Left forelimb (tissue), 1 donor: ENCODE measurements around the gene ESD.
"Not testable (repeated sequence)": the region's sequence is repeated elsewhere in the genome, so short reads cannot be mapped to it uniquely, and the experiment has no call there.

Source experiments
- DNase-seq: peaks from one replicate; pipeline ENCODE4 v3.0.0-alpha.2; 2018; ENCODE audit warnings: low spot score

Gene ESD

GRCh38 chr13:46796515-46797474, at the start of gene ESD:
Gene ESD (minus strand): TSS chr13:46797161. CDS start chr13:46791413, 5,748 bp downstream.
- DNase-seq: peak; percentile 95

GRCh38 chr13:46846726-46847125, 49.8 kb upstream of the ESD start:
- DNase-seq: no peak

GRCh38 chr13:46845146-46845545, 48.2 kb upstream of the ESD start:
- no peak for DNase-seq

GRCh38 chr13:46844431-46844830, 47.5 kb upstream of the ESD start:
- DNase-seq: no peak

- no peak for DNase-seq
Observed at GRCh38 chr13:46839399-46839798, 42.4 kb upstream of the ESD start.

GRCh38 chr13:46834657-46835056, 37.7 kb upstream of the ESD start:
- no peak for DNase-seq

- no peak for DNase-seq
Observed at GRCh38 chr13:46831588-46832194, 34.7 kb upstream of the ESD start.

- DNase-seq: no peak
Observed at GRCh38 chr13:46830405-46831005, 33.5 kb upstream of the ESD start.

- DNase-seq: no peak
Observed at GRCh38 chr13:46822551-46822950, 25.6 kb upstream of the ESD start.

- no peak for DNase-seq
Observed at GRCh38 chr13:46817838-46818476, 21.0 kb upstream of the ESD start.

- no peak for DNase-seq
Observed at GRCh38 chr13:46817095-46817494, 20.1 kb upstream of the ESD start.

- no peak for DNase-seq
Observed at GRCh38 chr13:46816371-46816770, 19.4 kb upstream of the ESD start.

- DNase-seq: no peak
Observed at GRCh38 chr13:46812301-46812797, 15.4 kb upstream of the ESD start.

- DNase-seq: no peak
Observed at GRCh38 chr13:46810440-46810839, 13.5 kb upstream of the ESD start.

GRCh38 chr13:46804921-46805320, 8.0 kb upstream of the ESD start:
- not testable (repeated sequence) for DNase-seq

- no peak for DNase-seq
Observed at GRCh38 chr13:46804391-46804815, 7.4 kb upstream of the ESD start.

GRCh38 chr13:46803586-46803985, 6.6 kb upstream of the ESD start:
- no peak for DNase-seq

- DNase-seq: no peak
Observed at GRCh38 chr13:46801858-46802257, 4.9 kb upstream of the ESD start.

GRCh38 chr13:46799139-46799538, 2.2 kb upstream of the ESD start:
- DNase-seq: no peak

GRCh38 chr13:46797501-46798237, 708 bp upstream of the ESD start:
- no peak for DNase-seq

GRCh38 chr13:46796129-46796514, 839 bp downstream of the ESD start:
- no peak for DNase-seq

- DNase-seq: no peak
Observed at GRCh38 chr13:46795321-46795720, 1.6 kb downstream of the ESD start.
